B cell (primary cell): ENCODE measurements around the gene NBPF3. TPM values are rescaled to one million over a fixed set of nuclear protein-coding genes. Genes with fewer than 3 reads are reported as not detected.

Experiments used
- ATAC-seq: fragments of 200-7000 bp; cut with Tn5 transposase; one replicate; pipeline ENCODE4 v1.10.0; 2021; ENCODE audit warnings: low read depth, mild to moderate bottlenecking, moderate number of reproducible peaks, moderate library complexity
- CTCF ChIA-PET: fragments of 350-600 bp; sonication (Branson Sonifier 250); formaldehyde crosslinking; loops from one replicate; lab custom pipeline; 2021; ENCODE audit warnings: antibody characterized with exemption, inconsistent platforms; lab: Charles Lee
- POLR2A ChIA-PET: fragments of 350-600 bp; sonication (Branson Sonifier 250); formaldehyde crosslinking; loops from one replicate; lab custom pipeline; 2021; ENCODE audit warnings: antibody characterized with exemption; lab: Charles Lee
- DNase-seq: peaks from one replicate; pipeline ENCODE4 v3.0.0; 2013
- H2AFZ ChIP-seq: 2 replicates; pipeline ENCODE4 v1.6.1; 2012; ENCODE audit warnings: mild to moderate bottlenecking, low read depth, low read length; ENCODE audit not compliant: insufficient read depth, poor library complexity, severe bottlenecking
- H3K27ac ChIP-seq, 2 donors: 1 replicate in 1 of 2; 2 replicates in 1 of 2; pipeline ENCODE4 v1.5.1; 2012 to 2013; ENCODE audit warnings: low read length in 2 of 2, mild to moderate bottlenecking in 2 of 2, moderate library complexity in 1 of 2
- H3K27me3 ChIP-seq, 4 experiments: fragments of 200-600 bp in 1 of 4; sonication (generic) in 1 of 4; replicated peaks in 1 of 4; 1 replicate in 2 of 4; 2 replicates in 2 of 4; pipeline versions ENCODE4 v1.6.1 to v1.7.0; 2013 to 2016; ENCODE audit warnings: low read length in 3 of 4, mild to moderate bottlenecking in 2 of 4, mixed read lengths in 1 of 4, moderate library complexity in 1 of 4; ENCODE audit not compliant: insufficient read depth in 4 of 4, control insufficient read depth in 3 of 4; ENCODE audit errors: control extremely low read depth in 1 of 4
- H3K36me3 ChIP-seq, 2 experiments: replicated peaks in 1 of 2; 1 replicate in 1 of 2; 2 replicates in 1 of 2; pipeline versions ENCODE4 v1.6.1 to v1.7.1; 2013; ENCODE audit warnings: low read length in 1 of 2; ENCODE audit not compliant: insufficient read depth in 2 of 2, control insufficient read depth in 1 of 2; ENCODE audit errors: control extremely low read depth in 1 of 2, extremely low read depth in 1 of 2
- H3K4me1 ChIP-seq, 2 donors: fragments of 200-600 bp in 1 of 2; sonication (generic) in 1 of 2; 1 replicate in 1 of 2; 2 replicates in 1 of 2; pipeline versions ENCODE4 v1.5.1 to v1.6.1; 2013 to 2017; ENCODE audit warnings: low read length in 2 of 2; ENCODE audit not compliant: control insufficient read depth in 2 of 2, insufficient read depth in 2 of 2
- H3K4me2 ChIP-seq: replicated peaks from 2 replicates; pipeline ENCODE3; 2012; ENCODE audit warnings: mild to moderate bottlenecking, low read depth, low read length; ENCODE audit not compliant: poor library complexity, severe bottlenecking
- H3K4me3 ChIP-seq, 5 experiments: fragments of 200-600 bp in 1 of 5; sonication (generic) in 1 of 5; 1 replicate in 3 of 5; 2 replicates in 2 of 5; pipeline versions ENCODE4 v1.5.1 to v1.7.0; 2011 to 2016; ENCODE audit warnings: low read length in 4 of 5, mild to moderate bottlenecking in 4 of 5, low read depth in 2 of 5, control low read depth in 1 of 5, moderate library complexity in 1 of 5; ENCODE audit not compliant: insufficient read depth in 1 of 5; ENCODE audit errors: control extremely low read depth in 1 of 5, extremely low read depth in 1 of 5
- H3K79me2 ChIP-seq: fragments of 200-600 bp; sonication (generic); one replicate; pipeline ENCODE4 v1.6.0; 2016; ENCODE audit warnings: low read length; ENCODE audit not compliant: control insufficient read depth, insufficient read depth
- H3K9ac ChIP-seq: fragments of 200-600 bp; sonication (generic); 2 replicates; pipeline ENCODE4 v1.6.1; 2017; ENCODE audit warnings: mild to moderate bottlenecking, low read length, moderate library complexity
- H3K9me3 ChIP-seq, 3 donors: one replicate each; pipeline versions ENCODE4 v1.6.1 to v1.7.1; 2013; ENCODE audit warnings: low read length in 2 of 3; ENCODE audit not compliant: control insufficient read depth in 2 of 3, insufficient read depth in 1 of 3; ENCODE audit errors: control extremely low read depth in 1 of 3
- H4K20me1 ChIP-seq: 2 replicates; pipeline ENCODE4 v1.6.0; 2012; ENCODE audit warnings: mild to moderate bottlenecking, low read length; ENCODE audit not compliant: insufficient read depth, control insufficient read depth, poor library complexity, severe bottlenecking
- H3K27ac Mint-ChIP-seq: one replicate; pipeline ENCODE4 v1.8.0; 2021; ENCODE audit warnings: mixed read lengths
- H3K27me3 Mint-ChIP-seq: one replicate; pipeline ENCODE4 v1.8.0; 2021; ENCODE audit warnings: mixed read lengths
- H3K4me1 Mint-ChIP-seq: one replicate; pipeline ENCODE4 v1.8.0; 2021; ENCODE audit warnings: mixed read lengths
- H3K4me3 Mint-ChIP-seq: one replicate; pipeline ENCODE4 v1.8.0; 2021; ENCODE audit warnings: mixed read lengths
- H3K9me3 Mint-ChIP-seq: one replicate; pipeline ENCODE4 v1.8.0; 2022; ENCODE audit warnings: mixed read lengths; ENCODE audit not compliant: insufficient read depth
- EZH2 ChIP-seq: IDR thresholded peaks from 2 replicates; pipeline ENCODE4 v1.6.1; 2012; ENCODE audit warnings: borderline replicate concordance, low read depth, mild to moderate bottlenecking, moderate library complexity, low read length; ENCODE audit not compliant: insufficient read depth, poor library complexity, severe bottlenecking
- WGBS: methylation state at CpG from one replicate; pipeline ENCODE4 v1.1.5; 2013; ENCODE audit warnings: missing lambda C conversion rate; ENCODE audit not compliant: insufficient coverage; 5-methylcytosine and 5-hydroxymethylcytosine counted together
- intact Hi-C: fragments of 100-400 bp; cut with micrococcal nuclease; formaldehyde crosslinking; loops from one replicate; pipeline ENCODE4 v1.10.0; 2022
- polyA plus RNA-seq: library from polyadenylated mRNA; depleted of rRNA; stranded (reverse); fragments of >200 nt; gene quantifications from 2 replicates; pipeline ENCODE4 v1.2.3, GENCODE V29; 2012
- total RNA-seq, 2 donors: library from RNA; stranded (reverse); fragments of 120-200 nt in 1 of 2; gene quantifications; 1 replicate in 1 of 2; 2 replicates in 1 of 2; pipeline versions ENCODE4 v1.2.3 to v1.2.4, GENCODE V29; 2013 to 2022
- TF ChIP-seq, protein P1 (sequence below): fragments of 200-600 bp; IDR thresholded peaks from one replicate; pipeline ENCODE4 v1.8.0; 2022; ENCODE audit warnings: antibody characterized with exemption, mild to moderate bottlenecking

Gene NBPF3
- total and polyA plus RNA-seq, 2 donors (not counting 1 experiment from before 2014, with no cell fraction given), result 2.0 to 4.2 TPM

DNA sequence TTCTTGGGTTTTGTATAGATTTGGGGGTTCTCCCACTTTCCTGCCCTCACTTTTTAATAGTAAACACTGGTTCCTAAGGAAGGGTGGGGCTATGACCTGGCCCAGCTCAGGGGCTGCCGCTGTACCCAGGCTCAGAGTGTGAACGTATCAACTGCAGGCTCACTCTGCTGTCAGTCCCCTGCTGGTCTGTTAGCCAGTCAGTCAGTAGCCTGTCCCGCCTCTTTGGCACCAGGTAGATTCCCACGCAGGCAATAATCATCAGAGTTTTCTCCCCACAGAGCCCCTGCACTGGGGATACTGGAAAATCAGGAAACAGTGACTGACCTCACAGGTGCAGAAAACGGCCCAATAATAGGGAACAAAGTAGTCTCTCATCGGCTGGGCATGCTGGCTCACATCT lies 54.3 kb downstream of the NBPF3 start:
- ChIA-PET POLR2A (no interaction called here), CTCF (no interaction called here)
- no peaks in the 10 kb centered on the region for H3K4me1 Mint-ChIP-seq
- no peaks in the 10 kb centered on the region for H3K36me3 ChIP-seq
- H3K27me3 Mint-ChIP-seq, result peaks cover 3% of the 10 kb centered on the region
- ATAC-seq (no peak), DNase-seq (no peak)
- peaks cover 0 to 12% (median 0%) of the 10 kb centered on the region in 3 donors for H3K9me3 ChIP-seq
- no peaks in the 10 kb centered on the region for H3K9me3 Mint-ChIP-seq
- no peak overlapping the region for H3K4me2 ChIP-seq
- H3K79me2 ChIP-seq, result no peaks in the 10 kb centered on the region
- no peak for TF ChIP-seq EZH2
- TF ChIP-seq, protein P1, sequence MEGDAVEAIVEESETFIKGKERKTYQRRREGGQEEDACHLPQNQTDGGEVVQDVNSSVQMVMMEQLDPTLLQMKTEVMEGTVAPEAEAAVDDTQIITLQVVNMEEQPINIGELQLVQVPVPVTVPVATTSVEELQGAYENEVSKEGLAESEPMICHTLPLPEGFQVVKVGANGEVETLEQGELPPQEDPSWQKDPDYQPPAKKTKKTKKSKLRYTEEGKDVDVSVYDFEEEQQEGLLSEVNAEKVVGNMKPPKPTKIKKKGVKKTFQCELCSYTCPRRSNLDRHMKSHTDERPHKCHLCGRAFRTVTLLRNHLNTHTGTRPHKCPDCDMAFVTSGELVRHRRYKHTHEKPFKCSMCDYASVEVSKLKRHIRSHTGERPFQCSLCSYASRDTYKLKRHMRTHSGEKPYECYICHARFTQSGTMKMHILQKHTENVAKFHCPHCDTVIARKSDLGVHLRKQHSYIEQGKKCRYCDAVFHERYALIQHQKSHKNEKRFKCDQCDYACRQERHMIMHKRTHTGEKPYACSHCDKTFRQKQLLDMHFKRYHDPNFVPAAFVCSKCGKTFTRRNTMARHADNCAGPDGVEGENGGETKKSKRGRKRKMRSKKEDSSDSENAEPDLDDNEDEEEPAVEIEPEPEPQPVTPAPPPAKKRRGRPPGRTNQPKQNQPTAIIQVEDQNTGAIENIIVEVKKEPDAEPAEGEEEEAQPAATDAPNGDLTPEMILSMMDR, result no peak
- H2AFZ ChIP-seq, result no peak overlapping the region
- no peak overlapping the region for H3K27ac Mint-ChIP-seq
- H3K9ac ChIP-seq, result no peak overlapping the region
- H3K4me1 ChIP-seq, result no peaks in the 10 kb centered on the region
- H3K4me3 ChIP-seq, result no peak overlapping the region
- no peak overlapping the region for H3K4me3 Mint-ChIP-seq
- intact Hi-C loops, result no loop called here
- H3K27me3 ChIP-seq, result no peaks in the 10 kb centered on the region
- WGBS, result 86% methylated on average over 6 of the region's 6 CpGs
- no peaks in the 10 kb centered on the region for H4K20me1 ChIP-seq
- no peak overlapping the region for H3K27ac ChIP-seq

DNA sequence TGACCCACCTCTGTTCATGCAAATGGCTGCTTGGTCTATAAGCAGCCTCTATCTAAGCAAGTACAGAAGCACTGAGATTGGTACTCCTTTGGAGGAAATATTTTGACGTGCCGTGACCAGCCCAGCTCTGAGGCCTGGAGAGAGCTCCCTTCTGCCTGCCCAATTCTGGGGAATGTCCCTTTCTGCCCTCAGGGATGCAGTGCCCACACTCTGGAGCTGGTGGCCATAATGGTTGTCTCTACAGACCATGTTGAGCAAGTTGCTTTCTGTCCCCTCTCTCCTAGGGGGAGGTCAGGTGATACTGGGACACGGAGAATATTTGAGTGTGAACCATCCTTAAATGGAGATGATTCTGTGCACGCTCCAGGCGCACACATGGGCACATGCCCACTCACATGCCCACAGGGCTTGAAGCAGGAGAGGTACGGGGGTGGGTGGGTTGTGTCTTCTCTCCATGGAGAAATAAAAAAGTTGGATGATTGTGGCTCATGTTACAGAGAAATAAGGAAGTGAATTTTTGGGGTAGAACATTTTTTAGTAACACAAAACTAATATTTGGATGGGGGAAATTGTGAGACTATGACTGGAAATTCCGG lies 55.4 kb downstream of the NBPF3 start:
- H3K36me3 ChIP-seq, result no peaks in the 10 kb centered on the region
- CTCF ChIA-PET, result no interaction called here
- H3K27ac ChIP-seq, result no peak overlapping the region
- H3K27me3 ChIP-seq, result peaks cover 0 to 3% (median 0%) of the 10 kb centered on the region in 4 experiments
- no peaks in the 10 kb centered on the region for H3K79me2 ChIP-seq
- H4K20me1 ChIP-seq, result no peaks in the 10 kb centered on the region
- DNase-seq (no peak), ATAC-seq (no peak)
- H3K4me3 Mint-ChIP-seq, result no peak overlapping the region
- WGBS, result 100% methylated on average over 3 of the region's 7 CpGs
- no peaks in the 10 kb centered on the region for H3K4me1 Mint-ChIP-seq
- H3K27ac Mint-ChIP-seq, result no peak overlapping the region
- intact Hi-C loops, result no loop called here
- H3K9ac ChIP-seq, result no peak overlapping the region
- peaks cover 8% of the 10 kb centered on the region for H3K27me3 Mint-ChIP-seq
- H2AFZ ChIP-seq, result no peak overlapping the region
- H3K4me3 ChIP-seq, result no peak overlapping the region
- no peaks in the 10 kb centered on the region for H3K9me3 Mint-ChIP-seq
- POLR2A ChIA-PET, result no interaction called here
- H3K9me3 ChIP-seq, result peaks cover 0 to 12% (median 1%) of the 10 kb centered on the region in 3 donors
- no peaks in the 10 kb centered on the region for H3K4me1 ChIP-seq
- H3K4me2 ChIP-seq, result no peak overlapping the region
- TF ChIP-seq, protein P1, result no peak
- TF ChIP-seq EZH2, result no peak
